Neural progenitor cell (in vitro differentiated cells): ENCODE results near the gene HUNK. TPM values are rescaled to one million over a fixed set of nuclear protein-coding genes. Genes with fewer than 3 reads are reported as not detected.

Experiments
- DNase-seq: peaks from one replicate; pipeline ENCODE4 v3.0.0-alpha.2; 2016; ENCODE audit warnings: low spot score
- H2AFZ ChIP-seq: fragments of 200-600 bp; sonication (generic); replicated peaks from 2 replicates; pipeline ENCODE4 v1.6.1; 2016; ENCODE audit warnings: antibody characterized with exemption
- H3F3A ChIP-seq: fragments of 200-600 bp; sonication (generic); 2 replicates; pipeline ENCODE4 v1.6.1; 2016; ENCODE audit warnings: antibody characterized with exemption, low read depth
- H3K27ac ChIP-seq: fragments of 200-600 bp; sonication (generic); 2 replicates; pipeline ENCODE4 v1.5.1; 2016; ENCODE audit warnings: mild to moderate bottlenecking
- H3K27me3 ChIP-seq: fragments of 200-600 bp; sonication (generic); 2 replicates; pipeline ENCODE4 v1.6.1; 2016; ENCODE audit warnings: mild to moderate bottlenecking, moderate library complexity
- H3K36me3 ChIP-seq: fragments of 200-600 bp; sonication (generic); 2 replicates; pipeline ENCODE4 v1.5.1; 2016
- H3K4me1 ChIP-seq: fragments of 200-600 bp; sonication (generic); 2 replicates; pipeline ENCODE4 v1.6.1; 2016; ENCODE audit warnings: mixed run types
- H3K4me2 ChIP-seq: fragments of 200-600 bp; sonication (generic); 2 replicates; pipeline ENCODE4 v1.6.1; 2016
- H3K4me3 ChIP-seq: fragments of 200-600 bp; sonication (generic); 2 replicates; pipeline ENCODE4 v1.5.1; 2016
- H3K79me2 ChIP-seq: fragments of 200-600 bp; sonication (generic); 2 replicates; pipeline ENCODE4 v1.6.1; 2016; ENCODE audit warnings: low read depth
- H3K9ac ChIP-seq: fragments of 200-600 bp; sonication (generic); 2 replicates; pipeline ENCODE4 v1.6.1; 2016
- H3K9me3 ChIP-seq: fragments of 200-600 bp; sonication (generic); 2 replicates; pipeline ENCODE4 v1.5.1; 2016; ENCODE audit warnings: low read depth
- H4K20me1 ChIP-seq: fragments of 200-600 bp; sonication (generic); 2 replicates; pipeline ENCODE4 v1.6.1; 2016; ENCODE audit warnings: low read depth
- H3K27ac Mint-ChIP-seq: 3 replicates; pipeline ENCODE4 v1.8.0; 2021; ENCODE audit warnings: mixed read lengths
- H3K27me3 Mint-ChIP-seq: 2 replicates; pipeline ENCODE4 v1.8.0; 2022; ENCODE audit warnings: low read depth, mild to moderate bottlenecking, inconsistent platforms, moderate library complexity, mixed read lengths; ENCODE audit not compliant: insufficient read depth
- H3K36me3 Mint-ChIP-seq: 3 replicates; pipeline ENCODE4 v1.8.0; 2021; ENCODE audit warnings: mixed read lengths
- H3K4me1 Mint-ChIP-seq: 3 replicates; pipeline ENCODE4 v1.8.0; 2021; ENCODE audit warnings: mixed read lengths
- H3K4me3 Mint-ChIP-seq: 3 replicates; pipeline ENCODE4 v1.8.0; 2021; ENCODE audit warnings: mild to moderate bottlenecking, moderate library complexity, mixed read lengths
- H3K9me3 Mint-ChIP-seq: 3 replicates; pipeline ENCODE4 v1.8.0; 2020; ENCODE audit warnings: mixed read lengths
- CTCF ChIP-seq: fragments of 200-600 bp; sonication (generic); IDR thresholded peaks from 2 replicates; pipeline ENCODE4 v1.5.1; 2017; ENCODE audit warnings: antibody characterized with exemption, mild to moderate bottlenecking
- EZH2 ChIP-seq: fragments of 200-600 bp; sonication (generic); IDR thresholded peaks from 2 replicates; pipeline ENCODE4 v1.6.1; 2017; ENCODE audit warnings: antibody characterized with exemption, mild to moderate bottlenecking, moderate library complexity
- EZH2phosphoT487 ChIP-seq: fragments of 200-600 bp; sonication (generic); IDR thresholded peaks from 2 replicates; pipeline ENCODE4 v1.6.1; 2017; ENCODE audit warnings: antibody characterized with exemption
- total RNA-seq: library from RNA; depleted of rRNA; stranded (reverse); fragments of >200 nt; gene quantifications from 2 replicates; pipeline ENCODE4 v1.2.3, GENCODE V29; 2015; ENCODE audit warnings: low replicate concordance

Gene HUNK
- total RNA-seq, 1 donor from 2014 or later = 4.7 TPM

GRCh38 chr21:31894457-31894856 lies 21.6 kb downstream of the HUNK start:
- H3K9me3 Mint-ChIP-seq = peaks cover 7% of the 10 kb centered on the region
- peaks cover 22% of the 10 kb centered on the region for H3K79me2 ChIP-seq
- H3K4me3 ChIP-seq = no peak overlapping the region
- no peaks in the 10 kb centered on the region for H3K27me3 ChIP-seq
- H3K4me1 ChIP-seq = peaks cover 20% of the 10 kb centered on the region
- peaks cover 34% of the 10 kb centered on the region for H3K36me3 Mint-ChIP-seq
- H3K9ac ChIP-seq = no peak overlapping the region
- no peaks in the 10 kb centered on the region for H3K9me3 ChIP-seq
- H3K27ac Mint-ChIP-seq = no peak overlapping the region
- peaks cover 2% of the 10 kb centered on the region for H3K27me3 Mint-ChIP-seq
- no peak for DNase-seq
- H2AFZ ChIP-seq = no peak overlapping the region
- H3K4me3 Mint-ChIP-seq = no peak overlapping the region
- no peaks in the 10 kb centered on the region for H3K36me3 ChIP-seq
- peaks cover 29% of the 10 kb centered on the region for H3K4me1 Mint-ChIP-seq
- no peaks in the 10 kb centered on the region for H3F3A ChIP-seq
- no peak overlapping the region for H3K27ac ChIP-seq
- H4K20me1 ChIP-seq = peaks cover 6% of the 10 kb centered on the region
- no peak overlapping the region for H3K4me2 ChIP-seq
- no peak for TF ChIP-seq EZH2
- TF ChIP-seq EZH2phosphoT487 = no peak

- Histone ChIP-seq H3K4me2 (no peak overlapping the region), H3K79me2 (peaks cover 19% of the 10 kb centered on the region), H3K27me3 (no peaks in the 10 kb centered on the region), H3K9ac (no peak overlapping the region), H3K36me3 (no peaks in the 10 kb centered on the region), H3K9me3 (no peaks in the 10 kb centered on the region), H2AFZ (no peak overlapping the region), H4K20me1 (peaks cover 6% of the 10 kb centered on the region), H3F3A (no peaks in the 10 kb centered on the region), H3K4me3 (no peak overlapping the region), H3K27ac (no peak overlapping the region), H3K4me1 (peaks cover 19% of the 10 kb centered on the region)
- peaks cover 32% of the 10 kb centered on the region for H3K4me1 Mint-ChIP-seq
- H3K27me3 Mint-ChIP-seq = peaks cover 2% of the 10 kb centered on the region
- TF ChIP-seq EZH2 (no peak), EZH2phosphoT487 (no peak), CTCF (no peak)
- H3K36me3 Mint-ChIP-seq = peaks cover 38% of the 10 kb centered on the region
- H3K27ac Mint-ChIP-seq = no peak overlapping the region
- peaks cover 9% of the 10 kb centered on the region for H3K9me3 Mint-ChIP-seq
- H3K4me3 Mint-ChIP-seq = no peak overlapping the region
- DNase-seq = no peak
Measured at GRCh38 chr21:31895077-31895835, 22.4 kb downstream of the HUNK start.

GRCh38 chr21:31896019-31896418 lies 23.2 kb downstream of the HUNK start:
- peaks cover 6% of the 10 kb centered on the region for H4K20me1 ChIP-seq
- no peak for TF ChIP-seq CTCF
- no peak for TF ChIP-seq EZH2
- TF ChIP-seq EZH2phosphoT487 = no peak
- H2AFZ ChIP-seq = no peak overlapping the region
- H3K4me2 ChIP-seq = no peak overlapping the region
- H3K27me3 Mint-ChIP-seq = peaks cover 2% of the 10 kb centered on the region
- H3K27ac ChIP-seq = no peak overlapping the region
- no peaks in the 10 kb centered on the region for H3K9me3 ChIP-seq
- H3K4me3 Mint-ChIP-seq = no peak overlapping the region
- peaks cover 42% of the 10 kb centered on the region for H3K36me3 Mint-ChIP-seq
- no peak overlapping the region for H3K4me3 ChIP-seq
- H3F3A ChIP-seq = no peaks in the 10 kb centered on the region
- peaks cover 9% of the 10 kb centered on the region for H3K9me3 Mint-ChIP-seq
- no peaks in the 10 kb centered on the region for H3K36me3 ChIP-seq
- no peak for DNase-seq
- H3K79me2 ChIP-seq = peaks cover 19% of the 10 kb centered on the region
- no peak overlapping the region for H3K9ac ChIP-seq
- no peaks in the 10 kb centered on the region for H3K27me3 ChIP-seq
- peaks cover 19% of the 10 kb centered on the region for H3K4me1 ChIP-seq
- H3K4me1 Mint-ChIP-seq = peaks cover 34% of the 10 kb centered on the region
- no peak overlapping the region for H3K27ac Mint-ChIP-seq

- peaks cover 34% of the 10 kb centered on the region for H3K4me1 Mint-ChIP-seq
- H3K79me2 ChIP-seq = peaks cover 14% of the 10 kb centered on the region
Measured at GRCh38 chr21:31897311-31897710, 24.5 kb downstream of the HUNK start.

More at GRCh38 chr21:31897311-31897710, 24.5 kb downstream of the HUNK start:
- Histone ChIP-seq H3K27me3 (no peaks in the 10 kb centered on the region), H3K9me3 (no peaks in the 10 kb centered on the region), H3K9ac (no peak overlapping the region), H3K4me3 (no peak overlapping the region), H4K20me1 (peaks cover 6% of the 10 kb centered on the region), H2AFZ (no peak overlapping the region), H3K4me2 (no peak overlapping the region), H3K36me3 (no peaks in the 10 kb centered on the region), H3K27ac (no peak overlapping the region), H3K4me1 (peaks cover 19% of the 10 kb centered on the region), H3F3A (no peaks in the 10 kb centered on the region)
- Mint-ChIP-seq H3K27me3 (peaks cover 2% of the 10 kb centered on the region), H3K9me3 (peaks cover 9% of the 10 kb centered on the region), H3K36me3 (peaks cover 44% of the 10 kb centered on the region), H3K4me3 (no peak overlapping the region), H3K27ac (no peak overlapping the region)
- TF ChIP-seq EZH2phosphoT487 (no peak), CTCF (no peak)
- no peak for DNase-seq
